ENCODE results near the gene CPO. TPM values are rescaled to one million over a fixed set of nuclear protein-coding genes. Genes with fewer than 3 reads are reported as not detected.

CPO gene
- total and polyA plus RNA-seq, 9 donors, result 0.17 to 31.8 (median 0.34) TPM; not detected in 3

- H3K4me1 ChIP-seq (ENCODE audit: insufficient read depth), result no peaks in the 10 kb centered on the region
- no peak for DNase-seq
- no peaks in the 10 kb centered on the region for H3K9me3 ChIP-seq
- TF ChIP-seq EP300 (IDR thresholded peaks at IDR 0.05) (no peak), POLR2A (IDR thresholded peaks at IDR 0.05) (no peak), CTCF (IDR thresholded peaks at IDR 0.05) (no peak)
- no peak overlapping the region for H3K27ac ChIP-seq
- no peak overlapping the region for H3K4me3 ChIP-seq
- intact Hi-C loops (cut with DNase I), result no loop called here
- no peaks in the 10 kb centered on the region for H3K36me3 ChIP-seq
- no peaks in the 10 kb centered on the region for H3K27me3 ChIP-seq
- WGBS, 3 donors, result 64 to 79% (median 71%) methylated on average over 2 of the region's 2 CpGs
Observed at GRCh38 chr2:206918263-206918662, 21.1 kb upstream of the CPO start.

- no peaks in the 10 kb centered on the region for H3K27me3 ChIP-seq
- 76 to 87% (median 83%) methylated on average over 3 of the region's 3 CpGs for WGBS, 3 donors
- H3K36me3 ChIP-seq, result no peaks in the 10 kb centered on the region
- no peaks in the 10 kb centered on the region for H3K9me3 ChIP-seq
- no peak overlapping the region for H3K27ac ChIP-seq
- H3K4me3 ChIP-seq, result no peak overlapping the region
- intact Hi-C loops (cut with DNase I), result no loop called here
- TF ChIP-seq EP300 (IDR thresholded peaks at IDR 0.05) (no peak), CTCF (IDR thresholded peaks at IDR 0.05) (no peak), POLR2A (IDR thresholded peaks at IDR 0.05) (no peak)
- no peak for DNase-seq
- H3K4me1 ChIP-seq (ENCODE audit: insufficient read depth), result no peaks in the 10 kb centered on the region
Observed at GRCh38 chr2:206920310-206920709, 19.0 kb upstream of the CPO start.

- no peak for TF ChIP-seq POLR2A (IDR thresholded peaks at IDR 0.05)
- no peak for TF ChIP-seq EP300 (IDR thresholded peaks at IDR 0.05)
- no peak for TF ChIP-seq CTCF (IDR thresholded peaks at IDR 0.05)
- Histone ChIP-seq H3K4me3 (no peak overlapping the region), H3K9me3 (no peaks in the 10 kb centered on the region), H3K4me1 (ENCODE audit: insufficient read depth) (no peaks in the 10 kb centered on the region), H3K36me3 (no peaks in the 10 kb centered on the region), H3K27ac (no peak overlapping the region), H3K27me3 (no peaks in the 10 kb centered on the region)
- no peak for DNase-seq
- WGBS, 3 donors, result 82 to 86% (median 84%) methylated on average over 2 of the region's 2 CpGs
- intact Hi-C loops (cut with DNase I), result no loop called here
Observed at GRCh38 chr2:206920951-206921350, 18.4 kb upstream of the CPO start.

- 25 to 37% (median 27%) methylated on average over 5 of the region's 5 CpGs for WGBS, 3 donors
- H3K27ac ChIP-seq, result no peak overlapping the region
- TF ChIP-seq POLR2A (IDR thresholded peaks at IDR 0.05), result no peak
- no peak for TF ChIP-seq CTCF (IDR thresholded peaks at IDR 0.05)
- no peak for TF ChIP-seq EP300 (IDR thresholded peaks at IDR 0.05)
- H3K4me1 ChIP-seq (ENCODE audit: insufficient read depth), result no peaks in the 10 kb centered on the region
- no peak for DNase-seq
- no peaks in the 10 kb centered on the region for H3K36me3 ChIP-seq
- no peak overlapping the region for H3K4me3 ChIP-seq
- no peaks in the 10 kb centered on the region for H3K27me3 ChIP-seq
- intact Hi-C loops (cut with DNase I), result no loop called here
- H3K9me3 ChIP-seq, result no peaks in the 10 kb centered on the region
Observed at GRCh38 chr2:206921529-206921928, 17.8 kb upstream of the CPO start.
